ENCODE results near the gene PLA2G3. TPM values are rescaled to one million over a fixed set of nuclear protein-coding genes. Genes with fewer than 3 reads are reported as not detected.
"Not testable (repeated sequence)": the region's sequence is repeated elsewhere in the genome, so short reads cannot be mapped to it uniquely, and the experiment has no call there.

PLA2G3 gene
- total RNA-seq, 3 donors from 2014 or later, result 0.22 TPM; not detected in 2

- DNase-seq, result no peak
- ATAC-seq, result no peak
- Histone ChIP-seq H3K36me3 (ENCODE audit: low read depth) (no peaks in the 10 kb centered on the region), H3K4me3 (no peak overlapping the region), H3K9me3 (no peaks in the 10 kb centered on the region), H3K4me1 (ENCODE audit: low read depth) (peaks cover 15% of the 10 kb centered on the region)
- TF ChIP-seq CTCF (IDR thresholded peaks at IDR 0.05), result no peak
- intact Hi-C loops (cut with DNase I, micrococcal nuclease), result no loop called here
Observed at GRCh38 chr22:31178859-31179258, 38.6 kb upstream of the PLA2G3 start.

GRCh38 chr22:31177420-31178162 lies 37.3 kb upstream of the PLA2G3 start:
- H3K36me3 ChIP-seq (ENCODE audit: low read depth), result no peaks in the 10 kb centered on the region
- no peak overlapping the region for H3K4me3 ChIP-seq
- TF ChIP-seq CTCF (IDR thresholded peaks at IDR 0.05), result no peak
- peaks cover 15% of the 10 kb centered on the region for H3K4me1 ChIP-seq (ENCODE audit: low read depth)
- intact Hi-C loops (cut with DNase I, micrococcal nuclease), result no loop called here
- ATAC-seq (no peak), DNase-seq (no peak)
- no peaks in the 10 kb centered on the region for H3K9me3 ChIP-seq

GRCh38 chr22:31176923-31177322 lies 36.6 kb upstream of the PLA2G3 start:
- intact Hi-C loops (cut with DNase I, micrococcal nuclease), result no loop called here
- ATAC-seq (peak; percentile 45), DNase-seq (no peak)
- Histone ChIP-seq H3K4me1 (ENCODE audit: low read depth) (peaks cover 15% of the 10 kb centered on the region), H3K9me3 (no peaks in the 10 kb centered on the region), H3K36me3 (ENCODE audit: low read depth) (no peaks in the 10 kb centered on the region), H3K4me3 (no peak overlapping the region)
- TF ChIP-seq CTCF (IDR thresholded peaks at IDR 0.05), result no peak

GRCh38 chr22:31173386-31174145 lies 33.3 kb upstream of the PLA2G3 start:
- no peak overlapping the region for H3K4me3 ChIP-seq
- no peaks in the 10 kb centered on the region for H3K36me3 ChIP-seq (ENCODE audit: low read depth)
- H3K4me1 ChIP-seq (ENCODE audit: low read depth), result no peaks in the 10 kb centered on the region
- intact Hi-C loops (cut with DNase I, micrococcal nuclease), result no loop called here
- DNase-seq (no peak), ATAC-seq (peak; percentile 25)
- no peak for TF ChIP-seq CTCF (IDR thresholded peaks at IDR 0.05)
- no peaks in the 10 kb centered on the region for H3K9me3 ChIP-seq

- H3K36me3 ChIP-seq (ENCODE audit: low read depth); ATAC-seq; H3K4me3 ChIP-seq; intact Hi-C loops (cut with DNase I, micrococcal nuclease); DNase-seq; H3K4me1 ChIP-seq (ENCODE audit: low read depth); H3K9me3 ChIP-seq: not testable (repeated sequence)
Observed at GRCh38 chr22:31171734-31172133, 31.4 kb upstream of the PLA2G3 start.

- no peaks in the 10 kb centered on the region for H3K9me3 ChIP-seq
- no peaks in the 10 kb centered on the region for H3K36me3 ChIP-seq (ENCODE audit: low read depth)
- no peak for TF ChIP-seq CTCF (IDR thresholded peaks at IDR 0.05)
- H3K4me1 ChIP-seq (ENCODE audit: low read depth), result no peaks in the 10 kb centered on the region
- no peak for ATAC-seq
- intact Hi-C loops (cut with DNase I, micrococcal nuclease), result no loop called here
- no peak for DNase-seq
- no peak overlapping the region for H3K4me3 ChIP-seq
Observed at GRCh38 chr22:31170971-31171370, 30.7 kb upstream of the PLA2G3 start.
